Fibroblast of lung (primary cell): Measurements from ENCODE around the gene SREBF2. TPM values are rescaled to one million over a fixed set of nuclear protein-coding genes. Genes with fewer than 3 reads are reported as not detected.
"Not testable (repeated sequence)": the region's sequence is repeated elsewhere in the genome, so short reads cannot be mapped to it uniquely, and the experiment has no call there.

Experiments used
- DNase-seq, 2 donors: peaks; one replicate each; pipeline versions ENCODE4 v3.0.0 to v3.0.0-alpha.2; 2010; ENCODE audit warnings: low read depth in 2 of 2
- H2AFZ ChIP-seq: 2 replicates; pipeline ENCODE4 v1.5.1; 2012; ENCODE audit warnings: low read length, control low read depth, inconsistent platforms
- H3K27ac ChIP-seq: 2 replicates; pipeline ENCODE4 v1.5.1; 2011; ENCODE audit warnings: low read length, control low read depth; ENCODE audit not compliant: insufficient read depth
- H3K27me3 ChIP-seq: 2 replicates; pipeline ENCODE4 v1.5.1; 2011; ENCODE audit warnings: mild to moderate bottlenecking, low read length; ENCODE audit not compliant: control insufficient read depth, insufficient read depth
- H3K36me3 ChIP-seq: 2 replicates; pipeline ENCODE4 v1.5.1; 2011; ENCODE audit warnings: low read length; ENCODE audit not compliant: control insufficient read depth, insufficient read depth
- H3K4me1 ChIP-seq: 2 replicates; pipeline ENCODE4 v1.5.1; 2011; ENCODE audit warnings: low read length; ENCODE audit not compliant: control insufficient read depth, insufficient read depth; ENCODE audit errors: extremely low read depth
- H3K4me2 ChIP-seq: 2 replicates; pipeline ENCODE4 v1.5.1; 2011; ENCODE audit warnings: low read length, control low read depth; ENCODE audit not compliant: insufficient read depth; ENCODE audit errors: extremely low read depth
- H3K4me3 ChIP-seq, 4 experiments: fragments of 200-600 bp in 1 of 4; sonication (generic) in 1 of 4; replicated peaks in 1 of 4; 2 replicates each; pipeline ENCODE4 v1.5.1; 2011 to 2016; ENCODE audit warnings: low read length in 4 of 4, low read depth in 3 of 4, mild to moderate bottlenecking in 3 of 4, control low read depth in 2 of 4, inconsistent platforms in 1 of 4, mixed read lengths in 1 of 4; ENCODE audit not compliant: insufficient read depth in 1 of 4; ENCODE audit errors: control extremely low read depth in 1 of 4
- H3K79me2 ChIP-seq: 2 replicates; pipeline ENCODE4 v1.5.1; 2012; ENCODE audit warnings: mild to moderate bottlenecking, low read length, inconsistent platforms; ENCODE audit not compliant: control insufficient read depth, insufficient read depth
- H3K9ac ChIP-seq: 2 replicates; pipeline ENCODE4 v1.5.1; 2011; ENCODE audit warnings: mild to moderate bottlenecking, low read length, control low read depth; ENCODE audit not compliant: insufficient read depth
- H3K9me3 ChIP-seq: 2 replicates; pipeline ENCODE4 v1.5.1; 2012; ENCODE audit warnings: low read depth, low read length; ENCODE audit not compliant: control insufficient read depth, insufficient read depth
- H4K20me1 ChIP-seq: 2 replicates; pipeline ENCODE4 v1.5.1; 2011; ENCODE audit warnings: low read length; ENCODE audit not compliant: control insufficient read depth, insufficient read depth; ENCODE audit errors: extremely low read depth
- CTCF ChIP-seq, 2 donors: IDR thresholded peaks in 1 of 2; conservative IDR thresholded peaks in 1 of 2; 1 replicate in 1 of 2; 2 replicates in 1 of 2; pipeline ENCODE4 v1.5.1; 2011 to 2012; ENCODE audit warnings: low read length in 2 of 2, control low read depth in 1 of 2, inconsistent platforms in 1 of 2, low read depth in 1 of 2, mild to moderate bottlenecking in 1 of 2
- EZH2 ChIP-seq: IDR thresholded peaks from 2 replicates; pipeline ENCODE4 v1.5.1; 2012; ENCODE audit warnings: low read length, control low read depth, mild to moderate bottlenecking; ENCODE audit errors: missing control alignments
- polyA plus RNA-seq, 2 donors: library from polyadenylated mRNA; depleted of rRNA in 1 of 2; stranded (reverse) in 1 of 2; unstranded in 1 of 2; fragments of >200 nt; gene quantifications; 2 replicates each; pipeline ENCODE4 v1.2.1, GENCODE V29; 2011 to 2012; ENCODE audit warnings: missing spikeins in 1 of 2
- total RNA-seq: library from RNA; depleted of rRNA; stranded (reverse); fragments of >200 nt; gene quantifications from 2 replicates; pipeline ENCODE4 v1.2.1, GENCODE V29; 2014

SREBF2 gene
- total and polyA plus RNA-seq, 2 donors (not counting 1 experiment from before 2014, with no cell fraction given): 51.7 to 103 TPM

- H4K20me1 ChIP-seq: peaks cover 5% of the 10 kb centered on the region
- H3K9ac ChIP-seq: no peak overlapping the region
- no peaks in the 10 kb centered on the region for H3K9me3 ChIP-seq
- peaks cover 4% of the 10 kb centered on the region for H3K4me1 ChIP-seq
- H2AFZ ChIP-seq: no peak overlapping the region
- H3K4me3 ChIP-seq: no peak overlapping the region
- no peak for TF ChIP-seq EZH2
- no peak for TF ChIP-seq CTCF (conservative IDR thresholded peaks at IDR 0.05 in 1 of 2, IDR thresholded peaks at IDR 0.05 in 1 of 2; ENCODE audit: low read depth in 1 of 2, low read length in 2 of 2)
- no peak overlapping the region for H3K4me2 ChIP-seq
- no peak overlapping the region for H3K27ac ChIP-seq
- peak in 1 of 2 donors; percentile 80 for DNase-seq
- no peaks in the 10 kb centered on the region for H3K27me3 ChIP-seq
- peaks cover 28% of the 10 kb centered on the region for H3K79me2 ChIP-seq
- H3K36me3 ChIP-seq: peaks cover 4% of the 10 kb centered on the region
These were observed 30.6 kb downstream of the SREBF2 start for GRCh38 chr22:41863472-41863871.

GRCh38 chr22:41868556-41868955 lies 35.7 kb downstream of the SREBF2 start:
- H3K4me3 ChIP-seq: no peak overlapping the region
- H4K20me1 ChIP-seq: peaks cover 2% of the 10 kb centered on the region
- H3K4me1 ChIP-seq: no peaks in the 10 kb centered on the region
- H3K4me2 ChIP-seq: no peak overlapping the region
- no peak for DNase-seq
- no peak for TF ChIP-seq EZH2
- no peak for TF ChIP-seq CTCF (conservative IDR thresholded peaks at IDR 0.05 in 1 of 2, IDR thresholded peaks at IDR 0.05 in 1 of 2; ENCODE audit: low read depth in 1 of 2, low read length in 2 of 2)
- peaks cover 10% of the 10 kb centered on the region for H3K36me3 ChIP-seq
- no peaks in the 10 kb centered on the region for H3K9me3 ChIP-seq
- H3K9ac ChIP-seq: no peak overlapping the region
- no peak overlapping the region for H3K27ac ChIP-seq
- H3K79me2 ChIP-seq: peaks cover 14% of the 10 kb centered on the region
- no peaks in the 10 kb centered on the region for H3K27me3 ChIP-seq
- H2AFZ ChIP-seq: no peak overlapping the region

DNA sequence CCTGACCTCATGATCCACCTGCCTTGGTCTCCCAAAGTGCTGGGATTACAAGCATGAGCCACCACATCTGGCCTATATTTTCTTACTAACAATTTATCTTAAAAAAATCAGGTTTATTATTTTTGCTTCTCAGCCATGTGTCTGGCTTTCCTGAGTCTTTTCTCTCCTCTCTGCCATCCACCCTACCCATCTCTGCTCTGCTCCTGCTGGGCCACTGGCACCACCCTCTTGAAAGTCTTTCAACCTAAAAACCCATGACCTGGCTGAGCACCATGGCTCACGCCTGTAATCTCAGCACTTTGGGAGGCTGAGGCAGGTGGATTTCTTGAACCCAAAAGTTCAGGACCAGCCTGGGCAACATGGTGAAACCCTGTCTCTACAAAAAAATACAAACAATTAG lies 37.2 kb downstream of the SREBF2 start:
- DNase-seq, H3K9me3 ChIP-seq, H3K4me2 ChIP-seq, H3K9ac ChIP-seq, H4K20me1 ChIP-seq, H2AFZ ChIP-seq, H3K4me3 ChIP-seq, H3K79me2 ChIP-seq, H3K27ac ChIP-seq, H3K27me3 ChIP-seq, H3K4me1 ChIP-seq: not testable (repeated sequence)
- H3K36me3 ChIP-seq: peaks cover 12% of the 10 kb centered on the region
